Natural killer cell (primary cell): ENCODE results near the gene GORASP2. TPM values are rescaled to one million over a fixed set of nuclear protein-coding genes. Genes with fewer than 3 reads are reported as not detected.

Experiments used
- ATAC-seq, 3 donors: fragments of 150-1000 bp in 2 of 3; fragments of 200-7000 bp in 1 of 3; cut with Tn5 transposase; 1 replicate in 1 of 3; 2 replicates in 2 of 3; pipeline ENCODE4 v1.10.0; 2021; ENCODE audit warnings: mild to moderate bottlenecking in 2 of 3, moderate library complexity in 2 of 3
- DNase-seq, 2 donors: peaks; one replicate each; pipeline versions ENCODE4 v3.0.0 to v3.0.0-alpha.2; 2013 to 2021; ENCODE audit warnings: mixed read lengths in 1 of 2
- H3K27ac ChIP-seq: one replicate; pipeline ENCODE4 v1.5.1; 2013; ENCODE audit warnings: mild to moderate bottlenecking, low read length
- H3K27me3 ChIP-seq: one replicate; pipeline ENCODE4 v1.6.1; 2013; ENCODE audit warnings: low read length; ENCODE audit not compliant: control insufficient read depth, insufficient read depth
- H3K36me3 ChIP-seq: one replicate; pipeline ENCODE4 v1.6.1; 2013; ENCODE audit warnings: low read length; ENCODE audit not compliant: control insufficient read depth, insufficient read depth
- H3K4me1 ChIP-seq: one replicate; pipeline ENCODE4 v1.6.1; 2013; ENCODE audit warnings: low read length; ENCODE audit not compliant: control insufficient read depth, insufficient read depth
- H3K4me3 ChIP-seq: one replicate; pipeline ENCODE4 v1.5.1; 2013; ENCODE audit warnings: low read length
- H3K9me3 ChIP-seq: one replicate; pipeline ENCODE4 v1.6.1; 2013; ENCODE audit warnings: low read length; ENCODE audit not compliant: control insufficient read depth, insufficient read depth
- H3K27ac Mint-ChIP-seq, 2 donors: one replicate each; pipeline ENCODE4 v1.8.0; 2022; ENCODE audit warnings: mild to moderate bottlenecking in 2 of 2, mixed read lengths in 2 of 2, moderate library complexity in 1 of 2
- H3K27me3 Mint-ChIP-seq, 2 donors: one replicate each; pipeline ENCODE4 v1.8.0; 2022; ENCODE audit warnings: low read depth in 2 of 2, mixed read lengths in 2 of 2
- H3K36me3 Mint-ChIP-seq: one replicate; pipeline ENCODE4 v1.8.0; 2022; ENCODE audit warnings: mixed read lengths
- H3K4me1 Mint-ChIP-seq, 2 donors: one replicate each; pipeline ENCODE4 v1.8.0; 2022; ENCODE audit warnings: mixed read lengths in 2 of 2
- H3K4me3 Mint-ChIP-seq: one replicate; pipeline ENCODE4 v1.8.0; 2022; ENCODE audit warnings: mild to moderate bottlenecking, moderate library complexity, mixed read lengths
- H3K9me3 Mint-ChIP-seq, 2 donors: one replicate each; pipeline ENCODE4 v1.8.0; 2022; ENCODE audit warnings: mixed read lengths in 2 of 2
- WGBS: methylation state at CpG from one replicate; pipeline ENCODE4 v1.1.7; 2013; ENCODE audit warnings: missing lambda C conversion rate; ENCODE audit not compliant: insufficient coverage; 5-methylcytosine and 5-hydroxymethylcytosine counted together
- intact Hi-C: fragments of 100-400 bp; cut with micrococcal nuclease; formaldehyde crosslinking; loops from one replicate; pipeline ENCODE4 v1.14.2; 2022
- total RNA-seq, 4 donors: library from RNA; stranded (reverse); fragments of 120-200 nt in 1 of 4; gene quantifications; one replicate each; pipeline versions ENCODE4 v1.2.3 to v1.2.4, GENCODE V29; 2013 to 2022
- TF ChIP-seq, protein P1 (sequence below): fragments of 200-600 bp; IDR thresholded peaks from one replicate; pipeline ENCODE4 v1.8.0; 2022; ENCODE audit warnings: antibody characterized with exemption

The GORASP2 gene
- total RNA-seq, 3 donors from 2014 or later (not counting 1 experiment from before 2014, with no cell fraction given) = 75.3 to 94.5 (median 80.3) TPM

DNA sequence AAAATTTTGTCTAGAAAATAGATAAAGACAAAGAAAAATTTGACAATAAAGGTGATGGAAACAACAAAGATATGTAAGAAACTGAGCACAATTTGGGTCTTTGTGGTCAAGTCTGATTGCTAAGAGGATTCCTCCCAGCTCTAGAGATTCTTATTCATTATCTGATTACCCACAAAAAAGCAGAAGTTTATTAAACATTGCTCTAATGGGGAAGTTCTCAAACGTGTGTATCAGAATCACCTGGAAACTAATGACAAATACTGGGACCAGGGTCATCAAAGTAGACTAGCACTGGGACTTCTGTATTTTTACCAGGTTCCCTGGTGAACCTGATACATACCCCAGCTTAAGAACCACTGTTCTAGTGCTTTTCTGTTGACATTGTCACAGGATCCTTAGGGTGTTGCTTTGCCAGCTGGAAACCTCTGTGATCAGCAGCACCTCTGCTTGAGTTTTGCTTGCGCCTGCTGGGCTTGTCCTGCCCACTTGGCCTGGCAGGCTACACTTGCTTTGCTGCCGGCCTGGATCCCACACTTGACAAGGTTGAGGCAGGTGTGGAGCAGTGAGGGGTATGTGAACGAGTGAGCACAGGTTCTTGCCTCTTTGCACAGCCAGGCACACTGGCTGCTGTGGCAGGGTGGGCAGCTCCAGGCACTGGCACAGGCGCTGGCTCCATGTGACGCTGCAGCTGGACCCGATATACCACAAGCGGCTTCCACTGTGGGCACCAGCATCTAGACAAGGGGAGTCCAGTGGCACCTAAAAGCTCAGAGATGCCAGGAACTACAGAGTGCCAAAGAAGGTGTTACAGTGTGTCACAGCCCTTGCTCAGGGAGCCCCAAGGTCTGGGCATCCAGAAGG, 6.2 kb upstream of the GORASP2 start:
- Mint-ChIP-seq H3K27me3 (no peaks in the 10 kb centered on the region), H3K4me3 (no peak overlapping the region), H3K9me3 (no peaks in the 10 kb centered on the region), H3K4me1 (peaks cover under 1 to 7% of the 10 kb centered on the region in 2 donors), H3K27ac (no peak overlapping the region), H3K36me3 (no peaks in the 10 kb centered on the region)
- intact Hi-C loops = no loop called here
- Histone ChIP-seq H3K4me1 (no peaks in the 10 kb centered on the region), H3K27me3 (no peaks in the 10 kb centered on the region), H3K27ac (no peak overlapping the region), H3K4me3 (no peak overlapping the region), H3K36me3 (no peaks in the 10 kb centered on the region), H3K9me3 (peaks cover 4% of the 10 kb centered on the region)
- TF ChIP-seq, protein P1, sequence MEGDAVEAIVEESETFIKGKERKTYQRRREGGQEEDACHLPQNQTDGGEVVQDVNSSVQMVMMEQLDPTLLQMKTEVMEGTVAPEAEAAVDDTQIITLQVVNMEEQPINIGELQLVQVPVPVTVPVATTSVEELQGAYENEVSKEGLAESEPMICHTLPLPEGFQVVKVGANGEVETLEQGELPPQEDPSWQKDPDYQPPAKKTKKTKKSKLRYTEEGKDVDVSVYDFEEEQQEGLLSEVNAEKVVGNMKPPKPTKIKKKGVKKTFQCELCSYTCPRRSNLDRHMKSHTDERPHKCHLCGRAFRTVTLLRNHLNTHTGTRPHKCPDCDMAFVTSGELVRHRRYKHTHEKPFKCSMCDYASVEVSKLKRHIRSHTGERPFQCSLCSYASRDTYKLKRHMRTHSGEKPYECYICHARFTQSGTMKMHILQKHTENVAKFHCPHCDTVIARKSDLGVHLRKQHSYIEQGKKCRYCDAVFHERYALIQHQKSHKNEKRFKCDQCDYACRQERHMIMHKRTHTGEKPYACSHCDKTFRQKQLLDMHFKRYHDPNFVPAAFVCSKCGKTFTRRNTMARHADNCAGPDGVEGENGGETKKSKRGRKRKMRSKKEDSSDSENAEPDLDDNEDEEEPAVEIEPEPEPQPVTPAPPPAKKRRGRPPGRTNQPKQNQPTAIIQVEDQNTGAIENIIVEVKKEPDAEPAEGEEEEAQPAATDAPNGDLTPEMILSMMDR = no peak
- ATAC-seq (no peak), DNase-seq (no peak)
- 84% methylated on average over 8 of the region's 8 CpGs for WGBS

DNA sequence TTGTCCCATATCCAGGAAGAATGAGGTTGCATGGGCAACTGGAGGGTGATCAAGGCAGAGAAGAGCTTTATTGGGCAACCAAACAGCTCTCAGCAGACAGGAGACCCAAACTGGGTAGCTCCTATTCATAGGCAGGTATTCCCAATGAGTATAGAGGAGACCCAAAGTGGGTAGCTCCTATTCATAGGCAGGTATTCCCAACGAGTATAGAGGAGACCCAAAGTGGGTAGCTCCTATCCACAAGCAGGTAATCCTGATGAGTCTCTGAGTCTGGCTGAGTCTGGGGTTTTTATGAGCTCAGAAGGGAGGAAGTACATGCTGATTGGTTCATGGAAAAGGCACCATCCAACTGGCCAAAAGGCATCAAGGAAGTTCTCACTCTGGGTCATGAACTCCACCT, 5.3 kb upstream of the GORASP2 start:
- no peak for DNase-seq
- H3K27ac ChIP-seq = no peak overlapping the region
- peaks cover 8 to 16% of the 10 kb centered on the region in 2 donors for H3K4me1 Mint-ChIP-seq
- no peaks in the 10 kb centered on the region for H3K36me3 ChIP-seq
- TF ChIP-seq, protein P1 = no peak
- no peaks in the 10 kb centered on the region for H3K27me3 Mint-ChIP-seq
- no peaks in the 10 kb centered on the region for H3K27me3 ChIP-seq
- no peak overlapping the region for H3K27ac Mint-ChIP-seq
- no peaks in the 10 kb centered on the region for H3K36me3 Mint-ChIP-seq
- ATAC-seq = no peak
- WGBS = 72% methylated on average over 1 of the region's 1 CpG
- no peak overlapping the region for H3K4me3 ChIP-seq
- peaks cover 8% of the 10 kb centered on the region for H3K4me1 ChIP-seq
- intact Hi-C loops = no loop called here
- no peak overlapping the region for H3K4me3 Mint-ChIP-seq
- H3K9me3 Mint-ChIP-seq = no peaks in the 10 kb centered on the region
- peaks cover 4% of the 10 kb centered on the region for H3K9me3 ChIP-seq

DNA sequence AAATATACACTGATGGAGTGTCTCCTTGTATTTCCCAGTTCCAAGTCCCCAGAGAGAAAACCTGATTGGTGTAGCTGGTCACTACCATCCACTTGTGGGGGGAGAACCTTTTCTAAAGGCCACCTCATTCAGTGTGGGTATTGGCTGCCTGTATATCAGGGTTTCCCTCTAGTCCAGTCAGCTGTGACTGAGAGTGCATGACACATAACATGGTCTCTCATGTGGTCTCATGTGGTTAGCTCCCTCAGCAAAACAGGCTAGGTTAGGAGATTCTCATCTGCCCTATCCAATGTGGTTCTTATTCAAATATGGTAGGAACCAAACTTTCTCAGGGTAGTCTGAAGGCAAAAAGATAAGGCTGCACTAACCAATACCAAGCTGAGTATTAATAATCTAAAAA, 4.1 kb upstream of the GORASP2 start:
- TF ChIP-seq, protein P1 = no peak
- peaks cover 4% of the 10 kb centered on the region for H3K9me3 ChIP-seq
- DNase-seq (no peak), ATAC-seq (no peak)
- Mint-ChIP-seq H3K27me3 (no peaks in the 10 kb centered on the region), H3K9me3 (no peaks in the 10 kb centered on the region), H3K27ac (no peak overlapping the region), H3K36me3 (no peaks in the 10 kb centered on the region), H3K4me3 (no peak overlapping the region), H3K4me1 (peaks cover 16 to 20% of the 10 kb centered on the region in 2 donors)
- H3K4me1 ChIP-seq = peaks cover 12% of the 10 kb centered on the region
- intact Hi-C loops = loop anchor here (5.0 kb wide), 2 partner anchors 1343 to 1632 kb away; partner anchors contain the start of genes PDK1 and PPIG
- H3K27me3 ChIP-seq = no peaks in the 10 kb centered on the region
- no peak overlapping the region for H3K4me3 ChIP-seq
- H3K36me3 ChIP-seq = no peaks in the 10 kb centered on the region
- no peak overlapping the region for H3K27ac ChIP-seq
